GM21423 (cell line): Measurements from ENCODE around the gene PHKA2.

Experiments used
- ATAC-seq: cut with Tn5 transposase; IDR thresholded peaks from one replicate; pipeline ENCODE4 v1.9.1; 2021; ENCODE audit warnings: mild to moderate bottlenecking, moderate library complexity; ENCODE audit not compliant: unreplicated experiment

Gene PHKA2

DNA sequence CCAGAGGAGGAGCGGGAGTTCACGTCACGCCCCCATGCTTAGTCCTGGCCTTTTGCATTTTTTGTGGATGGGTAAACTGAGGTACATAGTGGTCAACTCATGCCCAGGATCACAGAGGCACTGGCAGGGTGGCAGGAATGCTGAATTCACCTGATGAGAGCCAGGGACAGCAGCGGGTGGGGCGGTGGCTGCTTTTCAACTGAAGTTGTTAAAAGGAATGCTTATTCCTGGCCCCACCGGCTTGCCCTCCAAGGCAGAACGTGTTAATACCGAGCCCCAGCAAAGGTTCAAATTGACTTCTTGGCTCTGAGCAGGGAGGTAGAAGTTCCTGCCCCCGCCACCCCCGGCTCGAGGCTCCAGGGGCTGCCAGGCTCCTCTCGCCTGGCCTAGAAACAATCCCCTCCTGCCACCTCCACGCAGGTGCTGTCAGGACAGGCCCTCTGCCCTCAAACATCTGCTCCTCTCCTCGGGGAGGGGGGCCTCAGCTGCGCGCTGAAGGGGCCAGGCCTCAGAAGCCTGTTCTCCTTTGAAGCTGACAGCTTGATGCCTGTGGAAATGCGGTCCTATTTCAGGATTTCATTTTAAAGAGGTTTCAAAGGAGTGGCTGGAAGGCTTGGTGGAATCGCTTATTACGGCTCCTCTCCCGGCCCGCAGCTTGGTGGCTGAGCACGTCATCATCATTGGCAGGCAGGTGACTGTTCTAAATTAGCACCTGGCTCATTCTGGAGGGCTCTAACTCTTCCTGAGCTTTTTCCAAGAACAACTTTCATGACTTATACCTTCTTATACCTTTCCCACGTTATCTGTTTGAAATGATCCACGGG, 93.0 kb downstream of the PHKA2 start:
- ATAC-seq: no peak

- ATAC-seq: no peak
Measured at GRCh38 chrX:18890049-18890381, 93.9 kb downstream of the PHKA2 start.

DNA sequence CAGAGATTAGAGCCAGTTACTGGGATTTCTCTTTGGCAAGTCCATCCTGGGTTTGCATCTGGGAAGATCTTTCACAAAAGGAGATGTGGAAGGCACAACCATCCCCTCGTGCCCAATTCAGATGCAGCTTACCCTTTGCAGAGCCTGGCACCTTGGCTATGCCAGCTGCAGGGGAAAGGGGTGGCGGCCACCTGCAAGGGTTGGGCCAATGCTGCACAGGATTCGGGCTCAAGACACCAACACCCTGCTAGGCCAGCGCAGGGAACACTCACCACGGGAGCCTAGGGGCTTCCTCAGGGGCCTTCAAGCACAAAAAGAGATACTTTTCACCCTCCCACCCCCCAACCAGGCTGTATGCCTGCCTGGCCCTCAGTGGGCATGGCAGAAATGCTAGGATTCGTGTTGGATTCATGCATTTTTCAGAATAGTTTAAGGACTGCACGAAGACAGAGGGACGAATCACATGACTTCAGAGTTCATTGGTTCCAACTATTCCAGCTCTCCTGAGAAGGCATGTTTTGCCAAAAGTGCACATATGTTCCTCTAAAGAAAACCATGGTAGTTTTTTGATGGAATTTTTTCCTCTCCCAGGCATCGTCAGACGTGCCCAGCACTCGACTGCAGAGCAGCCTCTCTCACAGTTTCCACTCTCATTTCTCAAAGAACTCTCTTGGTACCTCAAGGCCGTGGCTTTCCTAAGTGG, 94.4 kb downstream of the PHKA2 start:
- ATAC-seq: no peak

GRCh38 chrX:18888281-18888680, 95.6 kb downstream of the PHKA2 start:
- ATAC-seq: no peak

DNA sequence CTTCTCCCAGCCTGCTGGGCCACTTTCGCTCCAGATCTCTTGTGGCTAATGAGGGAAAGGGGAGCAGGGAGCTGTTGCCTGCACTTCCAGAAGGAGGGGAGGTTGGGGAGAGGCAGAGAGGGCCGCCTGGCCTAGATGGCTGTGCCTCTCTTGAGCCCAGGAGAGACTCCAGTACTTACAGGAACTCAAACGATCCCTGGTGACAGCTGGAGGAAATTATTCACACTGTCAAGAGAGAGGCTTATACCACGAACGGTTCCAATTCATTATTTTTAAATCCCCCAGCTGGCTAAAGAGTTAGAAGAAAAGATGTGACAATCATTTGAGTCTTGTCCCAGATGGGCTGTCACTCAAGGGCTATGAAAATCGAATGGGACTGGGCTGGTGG, 96.1 kb downstream of the PHKA2 start:
- no peak for ATAC-seq

DNA sequence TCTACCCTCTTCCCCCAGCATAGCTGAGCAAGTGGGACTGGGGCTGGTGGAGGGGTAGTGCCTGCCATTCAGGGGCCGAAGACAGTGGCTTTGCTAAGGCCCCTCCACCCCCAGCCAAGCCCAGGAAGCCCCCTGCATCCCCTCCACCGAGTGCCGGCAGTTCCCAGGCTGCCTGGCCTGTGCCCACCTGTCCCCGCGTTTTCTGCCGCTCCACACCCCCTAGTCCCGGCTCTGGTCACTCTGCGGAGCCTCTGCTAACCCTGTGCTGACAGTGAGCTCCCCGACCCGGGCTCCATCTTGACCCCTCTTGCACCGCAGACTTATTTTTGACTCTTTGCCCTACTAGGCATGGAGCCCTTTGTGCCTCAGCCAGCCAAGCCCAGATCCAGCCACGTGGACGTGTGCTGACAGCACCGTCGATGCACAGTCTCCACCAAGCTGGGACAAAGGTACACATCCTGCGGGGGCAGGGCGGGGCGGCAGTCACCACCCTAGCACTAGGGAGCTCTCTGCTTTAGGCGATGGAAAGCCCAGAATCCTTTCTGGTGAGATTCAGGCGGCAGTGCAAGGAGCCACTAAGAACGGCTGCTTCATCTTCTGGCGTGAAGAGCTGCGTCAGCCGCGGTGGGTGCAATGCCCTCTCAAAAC, 96.6 kb downstream of the PHKA2 start:
- ATAC-seq: no peak

- peak; percentile 71 for ATAC-seq
Measured at GRCh38 chrX:18886344-18887161, 97.4 kb downstream of the PHKA2 start.

DNA sequence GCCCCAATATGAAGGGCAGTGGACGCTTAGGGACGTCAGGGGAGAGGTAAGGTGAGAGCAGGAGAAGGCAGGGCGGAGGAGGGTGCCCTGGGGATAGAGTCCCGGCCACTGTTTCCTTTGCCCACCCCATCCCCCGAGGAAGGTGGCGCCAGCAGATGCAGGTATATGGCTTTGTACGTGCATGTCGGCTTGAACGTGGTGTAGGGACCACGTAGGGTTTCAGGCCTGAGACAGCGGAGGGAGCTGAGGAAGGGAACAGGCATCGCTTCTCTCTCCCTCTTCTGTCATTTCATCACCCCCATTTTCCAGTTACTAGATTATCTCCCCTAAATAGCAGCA, 97.9 kb downstream of the PHKA2 start:
- ATAC-seq: peak; percentile 28

GRCh38 chrX:18885328-18886004, 98.4 kb downstream of the PHKA2 start:
- ATAC-seq: no peak

GRCh38 chrX:18884916-18885315, 99.0 kb downstream of the PHKA2 start:
- ATAC-seq: no peak

GRCh38 chrX:18883961-18884765, 99.8 kb downstream of the PHKA2 start:
- ATAC-seq: no peak

GRCh38 chrX:18883234-18883960, 100.5 kb downstream of the PHKA2 start:
- ATAC-seq: no peak

DNA sequence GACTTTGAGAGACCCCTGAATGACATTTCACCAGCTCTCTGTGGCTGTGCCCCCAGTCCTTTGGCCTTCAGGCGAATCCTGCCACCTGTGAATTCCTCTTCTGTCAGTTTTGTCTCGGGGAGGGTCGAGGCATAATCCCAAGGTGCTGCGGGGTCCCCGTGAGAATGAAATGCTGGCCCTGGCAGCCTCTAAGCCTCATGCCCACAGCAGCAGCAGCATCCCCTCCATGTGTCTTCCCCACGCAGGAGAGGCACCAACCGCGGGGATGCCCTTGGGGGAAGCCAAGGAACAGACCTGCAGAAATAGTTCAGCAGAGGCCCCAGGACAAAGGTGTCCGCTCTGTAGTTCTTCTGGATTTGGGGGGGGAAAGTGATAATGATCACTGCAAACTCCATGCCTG, 104.8 kb downstream of the PHKA2 start:
- ATAC-seq: no peak

DNA sequence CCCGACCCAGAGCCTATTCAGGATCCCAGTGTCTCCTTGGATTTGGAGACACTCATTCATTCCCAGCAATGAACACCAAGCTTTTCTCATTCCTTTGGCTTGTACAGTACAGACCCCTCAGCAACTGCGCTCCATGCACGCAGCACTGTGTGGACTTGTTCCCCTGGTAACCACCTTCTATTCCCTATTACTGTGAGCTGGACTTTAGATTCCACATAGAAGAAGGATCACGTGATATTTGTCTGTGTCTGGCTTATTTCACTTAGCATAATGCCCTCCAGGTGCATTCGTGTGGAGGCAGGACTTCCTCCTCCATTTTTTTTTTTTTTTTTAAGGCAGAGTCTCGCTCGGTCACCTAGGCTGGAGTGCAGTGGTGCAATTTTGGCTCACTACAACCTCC, 106.4 kb downstream of the PHKA2 start:
- no peak for ATAC-seq

GRCh38 chrX:18875256-18875878, 108.5 kb downstream of the PHKA2 start:
- ATAC-seq: no peak

- no peak for ATAC-seq
Measured at GRCh38 chrX:18874560-18875255, 109.2 kb downstream of the PHKA2 start.

DNA sequence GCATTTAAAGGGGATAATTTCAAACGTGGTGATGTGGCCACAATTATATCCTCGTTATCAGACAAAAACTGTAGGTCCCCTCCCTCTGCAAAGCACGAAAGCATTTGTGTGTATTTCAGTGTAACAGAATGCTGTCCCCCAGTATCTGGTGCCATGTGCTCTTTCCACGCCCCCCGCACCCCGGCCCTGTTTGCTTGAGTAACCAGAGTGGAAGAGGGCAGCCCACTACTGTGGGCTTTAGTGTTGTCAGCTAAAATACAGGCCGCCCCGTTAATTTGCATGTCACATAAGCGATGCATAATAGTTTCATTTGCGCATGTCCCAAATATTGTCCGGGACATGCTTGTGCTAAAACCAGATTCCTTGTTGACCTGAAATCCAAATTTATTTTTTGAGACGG, 110.1 kb downstream of the PHKA2 start:
- no peak for ATAC-seq

- ATAC-seq: no peak
Measured at GRCh38 chrX:18873189-18873791, 110.6 kb downstream of the PHKA2 start.
